Glutamatergic neuron (in vitro differentiated cells): Measurements from ENCODE around the gene CLN5. TPM values are rescaled to one million over a fixed set of nuclear protein-coding genes. Genes with fewer than 3 reads are reported as not detected.

ENCODE experiments used
- DNase-seq: peaks from one replicate; pipeline ENCODE4 v3.0.0; 2022
- H3K27ac Mint-ChIP-seq: one replicate; pipeline ENCODE4 v1.8.0; 2020; ENCODE audit warnings: mild to moderate bottlenecking, mixed read lengths, inconsistent platforms; ENCODE audit not compliant: unreplicated experiment
- H3K27me3 Mint-ChIP-seq: one replicate; pipeline ENCODE4 v1.8.0; 2020; ENCODE audit warnings: mild to moderate bottlenecking, moderate library complexity, mixed read lengths, inconsistent platforms; ENCODE audit not compliant: unreplicated experiment
- H3K36me3 Mint-ChIP-seq: one replicate; pipeline ENCODE4 v1.8.0; 2020; ENCODE audit warnings: mild to moderate bottlenecking, mixed read lengths, inconsistent platforms; ENCODE audit not compliant: unreplicated experiment
- H3K4me1 Mint-ChIP-seq: one replicate; pipeline ENCODE4 v1.8.0; 2020; ENCODE audit warnings: mild to moderate bottlenecking, low read depth, mixed read lengths, inconsistent platforms; ENCODE audit not compliant: unreplicated experiment
- H3K4me3 Mint-ChIP-seq: one replicate; pipeline ENCODE4 v1.8.0; 2020; ENCODE audit warnings: mild to moderate bottlenecking, mixed read lengths, inconsistent platforms; ENCODE audit not compliant: unreplicated experiment
- H3K9me3 Mint-ChIP-seq: one replicate; pipeline ENCODE4 v1.8.0; 2020; ENCODE audit warnings: mild to moderate bottlenecking, moderate library complexity, mixed read lengths, inconsistent platforms; ENCODE audit not compliant: unreplicated experiment
- CTCF ChIP-seq: fragments of 200-600 bp; sonication (generic); IDR thresholded peaks from one replicate; pipeline ENCODE4 v1.5.0; 2021; ENCODE audit not compliant: partially characterized antibody, unreplicated experiment
- total RNA-seq: library from RNA; stranded (reverse); fragmentation: NEBNext Ultra II Directional; extraction: Animal tissue kit (Norgen Biotek cat#: 25700); gene quantifications from one replicate; pipeline ENCODE4 v1.2.1, GENCODE V29; 2021; ENCODE audit not compliant: unreplicated experiment

The CLN5 gene
- total RNA-seq, 1 donor from 2014 or later: 14.6 TPM

DNA sequence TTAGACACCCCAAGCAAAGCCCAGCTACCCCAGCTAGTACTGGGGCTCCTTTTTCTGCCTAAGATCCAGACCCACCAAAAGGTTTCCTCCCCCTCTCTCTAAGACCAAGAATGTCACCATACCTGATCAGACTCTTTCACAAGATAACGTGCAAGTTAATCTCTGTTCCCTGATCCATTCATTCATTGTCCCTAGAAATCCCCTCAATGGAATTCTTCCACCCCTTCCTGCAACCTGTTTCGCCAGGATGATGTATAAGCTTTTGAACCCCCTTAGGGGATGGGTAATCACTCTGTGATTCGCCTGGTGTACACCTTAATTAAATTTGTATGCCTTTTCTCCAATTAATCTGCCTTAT lies 17.3 kb upstream of the CLN5 start:
- no peak for DNase-seq
- no peak for TF ChIP-seq CTCF
- Mint-ChIP-seq H3K4me3 (no peak overlapping the region), H3K9me3 (peaks cover 2% of the 10 kb centered on the region), H3K4me1 (peaks cover 27% of the 10 kb centered on the region), H3K36me3 (no peaks in the 10 kb centered on the region), H3K27ac (no peak overlapping the region), H3K27me3 (peaks cover 5% of the 10 kb centered on the region)

- no peak for DNase-seq
- TF ChIP-seq CTCF: no peak
- Mint-ChIP-seq H3K27ac (no peak overlapping the region), H3K4me1 (peaks cover 20% of the 10 kb centered on the region), H3K27me3 (peaks cover 5% of the 10 kb centered on the region), H3K4me3 (no peak overlapping the region), H3K36me3 (no peaks in the 10 kb centered on the region), H3K9me3 (peaks cover 2% of the 10 kb centered on the region)
Observed at GRCh38 chr13:76975863-76976262, 16.0 kb upstream of the CLN5 start.

DNA sequence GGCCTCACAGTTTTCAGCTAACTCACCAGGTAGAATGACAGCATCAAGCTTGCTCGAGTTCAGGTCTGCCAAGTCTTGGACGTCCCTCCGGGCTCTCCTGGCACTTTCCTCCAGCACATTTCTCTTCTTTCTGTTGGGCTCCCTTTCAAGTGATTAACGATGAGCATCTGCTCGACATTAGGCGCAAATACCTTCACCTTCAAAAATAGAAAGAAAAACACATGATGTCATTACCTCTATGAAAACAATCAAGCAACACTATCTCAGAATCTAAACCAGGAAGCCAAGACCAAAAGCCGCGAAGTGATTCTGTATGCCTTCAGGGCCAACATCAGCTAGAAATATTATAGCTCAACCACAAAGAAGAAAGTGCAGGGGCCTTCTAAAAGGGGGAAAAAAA lies 15.4 kb upstream of the CLN5 start:
- no peak for DNase-seq
- no peak overlapping the region for H3K4me3 Mint-ChIP-seq
- TF ChIP-seq CTCF: no peak
- H3K36me3 Mint-ChIP-seq: no peaks in the 10 kb centered on the region
- peaks cover 2% of the 10 kb centered on the region for H3K9me3 Mint-ChIP-seq
- no peak overlapping the region for H3K27ac Mint-ChIP-seq
- peaks cover 17% of the 10 kb centered on the region for H3K4me1 Mint-ChIP-seq
- H3K27me3 Mint-ChIP-seq: peaks cover 5% of the 10 kb centered on the region

DNA sequence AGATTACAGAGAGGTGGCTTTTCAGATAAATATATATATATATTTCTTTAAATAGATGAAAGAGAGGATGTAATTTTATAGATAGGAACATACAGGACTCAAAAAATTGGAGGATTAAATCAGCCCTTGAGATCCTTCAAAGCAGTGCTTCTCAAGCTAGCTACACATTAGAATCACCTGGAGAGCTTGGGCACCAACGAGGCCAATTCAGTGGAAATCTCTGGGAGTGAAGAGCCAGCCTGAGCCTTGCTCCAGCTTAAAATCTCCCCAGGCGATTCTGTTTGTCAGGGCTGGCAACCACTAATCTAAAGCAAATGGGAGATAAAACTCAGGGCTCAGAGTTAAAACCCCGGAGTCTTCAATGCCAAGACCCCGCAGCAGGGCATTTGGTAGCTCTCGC lies 15.0 kb upstream of the CLN5 start:
- Mint-ChIP-seq H3K36me3 (no peaks in the 10 kb centered on the region), H3K4me3 (no peak overlapping the region), H3K27ac (no peak overlapping the region), H3K9me3 (peaks cover 2% of the 10 kb centered on the region), H3K4me1 (peaks cover 16% of the 10 kb centered on the region), H3K27me3 (peaks cover 4% of the 10 kb centered on the region)
- DNase-seq: no peak
- no peak for TF ChIP-seq CTCF

GRCh38 chr13:76980075-76980718 lies 11.7 kb upstream of the CLN5 start:
- peak; percentile 99 for TF ChIP-seq CTCF
- H3K9me3 Mint-ChIP-seq: peaks cover 2% of the 10 kb centered on the region
- DNase-seq: peak; percentile 96
- no peaks in the 10 kb centered on the region for H3K36me3 Mint-ChIP-seq
- no peak overlapping the region for H3K27ac Mint-ChIP-seq
- H3K4me3 Mint-ChIP-seq: no peak overlapping the region
- H3K27me3 Mint-ChIP-seq: peaks cover 2% of the 10 kb centered on the region
- peaks cover 9% of the 10 kb centered on the region for H3K4me1 Mint-ChIP-seq
